T-helper 1 cell treated with Interleukin-12 subunit alpha and Interleukin-12 subunit beta and Interleukin-4 antibody, amounts not matched to agents 30 μg/mL and 1 μg/mL, for 36 hours (primary cell): Measurements from ENCODE around the gene SAE1.
"Not testable (repeated sequence)": the region's sequence is repeated elsewhere in the genome, so short reads cannot be mapped to it uniquely, and the experiment has no call there.

ENCODE experiments used
- H3K27ac Mint-ChIP-seq: one replicate; pipeline ENCODE4 v1.8.0; 2021; ENCODE audit warnings: mild to moderate bottlenecking, mixed read lengths
- H3K27me3 Mint-ChIP-seq: one replicate; pipeline ENCODE4 v1.8.0; 2021; ENCODE audit warnings: low read depth, mixed read lengths
- H3K36me3 Mint-ChIP-seq: one replicate; pipeline ENCODE4 v1.8.0; 2021; ENCODE audit warnings: low read depth, mixed read lengths
- H3K4me1 Mint-ChIP-seq: one replicate; pipeline ENCODE4 v1.8.0; 2021; ENCODE audit warnings: low read depth, mixed read lengths
- H3K4me3 Mint-ChIP-seq: one replicate; pipeline ENCODE4 v1.8.0; 2021; ENCODE audit warnings: mild to moderate bottlenecking, moderate library complexity, mixed read lengths
- H3K9me3 Mint-ChIP-seq: one replicate; pipeline ENCODE4 v1.8.0; 2021; ENCODE audit warnings: mixed read lengths

Gene SAE1

DNA sequence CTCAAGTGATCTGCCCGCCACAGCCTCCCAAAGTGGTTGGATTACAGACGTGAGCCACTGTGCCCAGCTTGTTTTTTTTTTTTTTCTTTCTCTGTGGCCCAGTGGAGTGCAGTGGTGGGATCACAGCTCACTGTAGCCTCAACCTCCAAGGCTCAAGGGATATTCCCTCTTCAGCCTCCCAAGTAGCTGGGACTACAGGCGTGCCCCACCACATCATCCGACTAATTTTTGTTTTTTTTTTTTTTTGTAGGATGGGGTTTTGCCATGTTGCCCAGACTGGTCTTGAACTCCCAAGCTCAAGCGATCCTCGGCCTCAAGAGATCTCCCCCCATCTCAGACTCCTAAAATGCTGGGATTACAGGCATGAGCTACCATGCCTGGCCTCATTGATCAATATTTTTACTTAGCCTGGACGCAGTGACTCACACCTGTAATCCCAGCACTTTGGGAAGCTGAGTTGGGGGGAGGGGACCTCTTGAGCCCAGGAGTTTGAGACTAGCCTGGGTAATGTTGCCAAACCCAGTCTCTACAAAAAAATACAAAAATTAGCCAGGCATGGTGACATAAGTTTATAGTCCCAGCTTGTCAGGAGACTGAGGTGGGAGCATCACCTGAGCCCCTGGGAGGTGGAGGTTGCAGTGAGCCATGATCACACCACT, 1.7 kb downstream of the SAE1 start:
- Mint-ChIP-seq H3K27me3 (no peaks in the 10 kb centered on the region), H3K4me1 (peaks cover 43% of the 10 kb centered on the region), H3K36me3 (peaks cover 35% of the 10 kb centered on the region), H3K27ac (peak overlapping the region; percentile 36), H3K4me3 (peak overlapping the region; percentile 99), H3K9me3 (peaks cover 5% of the 10 kb centered on the region)

GRCh38 chr19:47133021-47133471, 2.4 kb downstream of the SAE1 start:
- Mint-ChIP-seq H3K27me3 (no peaks in the 10 kb centered on the region), H3K4me3 (peak overlapping the region; percentile 66), H3K27ac (peak overlapping the region; percentile 36), H3K4me1 (peaks cover 43% of the 10 kb centered on the region), H3K36me3 (peaks cover 35% of the 10 kb centered on the region), H3K9me3 (peaks cover 5% of the 10 kb centered on the region)

DNA sequence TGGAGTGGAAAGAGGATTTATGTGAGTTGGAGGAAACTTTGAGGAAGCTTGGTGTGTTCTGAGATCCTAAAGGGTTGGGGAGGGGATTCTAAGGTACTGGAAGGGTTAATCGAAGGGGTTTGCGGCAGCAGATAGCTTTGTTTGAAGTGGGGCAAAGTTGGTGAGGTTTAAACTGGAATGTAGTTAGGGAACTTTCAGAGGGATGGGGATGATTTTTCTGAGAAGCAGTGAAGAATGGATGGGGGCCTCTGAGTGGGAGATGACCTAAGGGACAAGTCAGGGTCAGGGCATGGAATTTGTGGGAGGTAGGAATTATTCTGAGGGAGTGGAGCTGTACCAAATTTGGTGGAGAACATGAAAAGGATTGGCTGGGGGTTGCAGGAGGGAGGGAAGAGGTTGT, 3.9 kb downstream of the SAE1 start:
- Mint-ChIP-seq H3K36me3 (peaks cover 41% of the 10 kb centered on the region), H3K27me3 (no peaks in the 10 kb centered on the region), H3K4me1 (peaks cover 45% of the 10 kb centered on the region), H3K9me3 (peaks cover 5% of the 10 kb centered on the region), H3K4me3 (peak overlapping the region; percentile 41), H3K27ac (peak overlapping the region; percentile 8)

DNA sequence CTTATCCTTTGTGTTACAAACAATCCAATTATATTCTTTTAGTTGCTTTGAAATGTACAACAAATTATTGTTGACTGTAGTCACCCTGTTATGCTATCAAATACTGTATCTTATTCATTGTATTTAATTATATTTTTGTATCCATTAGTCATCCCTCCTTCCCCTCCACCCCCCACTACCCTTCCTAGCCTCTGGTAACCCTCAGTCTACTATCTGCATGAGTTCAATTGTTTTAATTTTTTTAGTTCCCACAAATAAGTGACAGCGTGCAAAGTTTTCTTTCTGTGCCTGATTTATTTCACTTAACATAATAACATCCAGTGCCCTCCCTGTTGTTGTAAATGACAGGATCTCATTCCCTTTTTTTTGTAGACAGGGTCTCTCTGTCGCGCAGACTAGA, 4.5 kb downstream of the SAE1 start:
- Mint-ChIP-seq H3K27me3 (no peaks in the 10 kb centered on the region), H3K4me1 (peaks cover 45% of the 10 kb centered on the region), H3K4me3 (no peak overlapping the region), H3K27ac (no peak overlapping the region), H3K36me3 (peaks cover 41% of the 10 kb centered on the region), H3K9me3 (peaks cover 5% of the 10 kb centered on the region)

DNA sequence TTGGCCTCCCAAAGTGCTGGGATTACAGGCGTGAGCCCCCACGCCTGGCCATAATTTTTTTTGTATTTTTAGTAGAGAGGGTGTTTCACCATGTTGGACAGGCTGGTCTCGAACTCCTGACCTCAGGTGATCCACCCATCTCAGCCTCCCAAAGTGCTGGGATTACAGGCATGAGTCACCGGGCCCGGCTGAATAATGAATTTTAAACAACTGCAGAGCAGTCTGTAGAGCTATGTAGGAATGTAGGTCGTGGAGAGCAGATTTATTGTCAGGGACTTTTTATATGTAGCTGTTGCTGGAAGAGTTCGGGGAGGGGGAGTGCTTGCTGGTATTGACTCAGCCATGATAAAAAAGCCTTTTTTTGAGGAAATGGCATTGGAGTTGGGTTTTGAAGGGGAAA, 10.6 kb downstream of the SAE1 start:
- H3K4me3 Mint-ChIP-seq, H3K27ac Mint-ChIP-seq, H3K27me3 Mint-ChIP-seq, H3K9me3 Mint-ChIP-seq: not testable (repeated sequence)
- Mint-ChIP-seq H3K4me1 (peaks cover 27% of the 10 kb centered on the region), H3K36me3 (peaks cover 28% of the 10 kb centered on the region)

- H3K9me3 Mint-ChIP-seq: no peaks in the 10 kb centered on the region
- H3K36me3 Mint-ChIP-seq: peaks cover 32% of the 10 kb centered on the region
- no peaks in the 10 kb centered on the region for H3K27me3 Mint-ChIP-seq
- no peak overlapping the region for H3K27ac Mint-ChIP-seq
- peaks cover 31% of the 10 kb centered on the region for H3K4me1 Mint-ChIP-seq
- no peak overlapping the region for H3K4me3 Mint-ChIP-seq
These were observed 11.1 kb downstream of the SAE1 start for GRCh38 chr19:47141695-47142094.

DNA sequence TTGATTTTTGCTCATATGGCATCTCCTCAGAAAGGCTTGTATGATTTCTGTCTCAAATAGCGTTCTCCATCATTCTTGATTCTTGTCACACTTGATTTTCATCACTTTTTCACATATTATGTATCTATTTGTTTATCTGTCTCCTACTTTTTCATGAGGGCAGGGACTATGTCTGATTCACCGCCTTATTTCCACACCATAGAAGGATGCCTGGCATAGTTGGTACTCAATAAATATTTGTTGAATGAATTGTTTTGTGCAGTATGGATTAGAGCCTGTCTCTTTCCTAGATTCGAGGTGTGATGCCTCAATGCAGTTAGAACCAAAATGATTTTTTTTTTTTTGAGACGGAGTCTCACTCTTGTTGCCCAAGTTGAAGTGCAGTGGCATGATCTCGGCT, 12.1 kb downstream of the SAE1 start:
- H3K27ac Mint-ChIP-seq: peak overlapping the region; percentile 58
- H3K4me3 Mint-ChIP-seq: no peak overlapping the region
- no peaks in the 10 kb centered on the region for H3K9me3 Mint-ChIP-seq
- peaks cover 35% of the 10 kb centered on the region for H3K4me1 Mint-ChIP-seq
- peaks cover 36% of the 10 kb centered on the region for H3K36me3 Mint-ChIP-seq
- no peaks in the 10 kb centered on the region for H3K27me3 Mint-ChIP-seq

- no peaks in the 10 kb centered on the region for H3K27me3 Mint-ChIP-seq
- peaks cover 39% of the 10 kb centered on the region for H3K36me3 Mint-ChIP-seq
- H3K9me3 Mint-ChIP-seq: no peaks in the 10 kb centered on the region
- no peak overlapping the region for H3K4me3 Mint-ChIP-seq
- peak overlapping the region; percentile 18 for H3K27ac Mint-ChIP-seq
- peaks cover 38% of the 10 kb centered on the region for H3K4me1 Mint-ChIP-seq
These were observed 12.9 kb downstream of the SAE1 start for GRCh38 chr19:47143322-47144073.

DNA sequence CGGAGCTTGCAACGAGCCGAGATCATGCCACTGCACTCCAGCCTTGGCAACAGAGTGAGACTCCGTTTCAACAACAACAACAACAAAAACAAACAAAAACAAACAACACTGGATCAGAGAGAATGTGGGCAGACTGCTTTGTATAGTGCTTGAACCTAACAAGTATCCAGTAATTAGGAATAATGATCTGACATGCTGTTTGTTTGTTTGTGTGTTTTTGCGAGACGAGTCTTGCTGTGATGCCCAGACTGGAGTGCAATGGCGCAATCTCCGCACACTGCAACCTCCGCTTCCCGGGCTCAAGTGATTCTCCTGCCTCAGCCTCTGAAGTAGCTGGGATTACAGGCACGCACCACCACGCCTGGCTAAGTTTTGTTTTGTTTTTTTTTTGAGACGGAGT, 14.0 kb downstream of the SAE1 start:
- no peak overlapping the region for H3K27ac Mint-ChIP-seq
- H3K4me3 Mint-ChIP-seq: no peak overlapping the region
- peaks cover 39% of the 10 kb centered on the region for H3K36me3 Mint-ChIP-seq
- no peaks in the 10 kb centered on the region for H3K9me3 Mint-ChIP-seq
- peaks cover 43% of the 10 kb centered on the region for H3K4me1 Mint-ChIP-seq
- H3K27me3 Mint-ChIP-seq: no peaks in the 10 kb centered on the region

- peak overlapping the region; percentile 72 for H3K27ac Mint-ChIP-seq
- H3K4me1 Mint-ChIP-seq: peaks cover 50% of the 10 kb centered on the region
- peaks cover 49% of the 10 kb centered on the region for H3K36me3 Mint-ChIP-seq
- H3K27me3 Mint-ChIP-seq: no peaks in the 10 kb centered on the region
- no peaks in the 10 kb centered on the region for H3K9me3 Mint-ChIP-seq
- H3K4me3 Mint-ChIP-seq: peak overlapping the region; percentile 41
These were observed 15.2 kb downstream of the SAE1 start for GRCh38 chr19:47145639-47146486.

DNA sequence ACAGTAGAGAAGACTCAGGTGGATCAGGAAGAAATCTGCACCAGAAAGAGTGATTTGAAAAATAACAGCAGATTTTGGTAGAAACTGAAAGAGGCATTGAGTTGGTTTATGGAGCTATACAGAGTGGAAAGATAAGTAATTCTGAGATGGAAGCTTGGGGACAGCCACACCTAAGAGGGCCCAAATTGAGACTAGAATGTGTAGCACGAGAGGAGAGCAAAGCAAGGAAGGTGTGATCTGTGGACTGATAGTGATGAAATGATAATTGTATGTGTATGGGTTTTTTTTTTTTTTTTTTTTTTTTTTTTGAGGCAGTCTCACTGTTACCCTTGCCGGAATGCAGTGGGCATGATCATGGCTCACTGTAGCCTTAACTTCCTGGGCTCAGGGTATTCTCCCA, 16.3 kb downstream of the SAE1 start:
- no peaks in the 10 kb centered on the region for H3K9me3 Mint-ChIP-seq
- H3K36me3 Mint-ChIP-seq: peaks cover 53% of the 10 kb centered on the region
- H3K4me1 Mint-ChIP-seq: peaks cover 47% of the 10 kb centered on the region
- peak overlapping the region; percentile 66 for H3K27ac Mint-ChIP-seq
- H3K4me3 Mint-ChIP-seq: peak overlapping the region; percentile 15
- no peaks in the 10 kb centered on the region for H3K27me3 Mint-ChIP-seq

GRCh38 chr19:47151627-47152026, 21.0 kb downstream of the SAE1 start:
- Mint-ChIP-seq H3K27ac (no peak overlapping the region), H3K9me3 (no peaks in the 10 kb centered on the region), H3K36me3 (peaks cover 58% of the 10 kb centered on the region), H3K4me3 (no peak overlapping the region), H3K27me3 (no peaks in the 10 kb centered on the region), H3K4me1 (peaks cover 26% of the 10 kb centered on the region)

DNA sequence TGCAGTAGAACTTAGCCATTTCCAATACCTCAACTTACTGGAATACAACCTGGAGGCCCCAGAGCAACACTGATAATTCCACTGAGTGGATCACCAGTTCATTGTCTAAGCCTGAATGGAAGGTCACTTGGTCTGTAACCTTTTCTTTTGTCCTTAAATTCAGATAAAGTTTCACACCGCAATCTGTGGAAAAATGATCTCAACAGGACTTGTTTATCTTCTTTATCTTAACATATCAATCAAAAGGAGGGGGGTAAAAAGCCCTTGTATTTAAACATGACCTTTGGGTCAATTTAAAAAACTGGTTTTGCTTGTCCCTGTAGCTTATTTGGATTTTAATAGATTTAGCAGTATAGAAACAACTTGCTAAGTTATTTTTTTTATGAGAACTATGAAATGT, 21.6 kb downstream of the SAE1 start:
- Mint-ChIP-seq H3K9me3 (no peaks in the 10 kb centered on the region), H3K27ac (no peak overlapping the region), H3K27me3 (no peaks in the 10 kb centered on the region), H3K4me3 (no peak overlapping the region), H3K4me1 (peaks cover 28% of the 10 kb centered on the region), H3K36me3 (peaks cover 59% of the 10 kb centered on the region)

GRCh38 chr19:47152632-47153031, 22.0 kb downstream of the SAE1 start:
- H3K27me3 Mint-ChIP-seq: no peaks in the 10 kb centered on the region
- no peaks in the 10 kb centered on the region for H3K9me3 Mint-ChIP-seq
- H3K27ac Mint-ChIP-seq: no peak overlapping the region
- H3K4me3 Mint-ChIP-seq: no peak overlapping the region
- peaks cover 60% of the 10 kb centered on the region for H3K36me3 Mint-ChIP-seq
- H3K4me1 Mint-ChIP-seq: peaks cover 31% of the 10 kb centered on the region
